IMR-90 (cell line): ENCODE data around the gene NIPSNAP2. TPM values are rescaled to one million over a fixed set of nuclear protein-coding genes. Genes with fewer than 3 reads are reported as not detected.

Experiments used
- CEBPB ChIP-seq: IDR thresholded peaks from 2 replicates; pipeline ENCODE4 v1.6.1; 2012; ENCODE audit warnings: low read depth, low read length, improper control_type of control experiment
- MXI1 ChIP-seq: IDR thresholded peaks from 2 replicates; pipeline ENCODE4 v1.6.1; 2012; ENCODE audit warnings: low read depth, mild to moderate bottlenecking, low read length, moderate library complexity, borderline replicate concordance
- POLR2A ChIP-seq: IDR thresholded peaks from 2 replicates; pipeline ENCODE4 v1.6.1; 2012; ENCODE audit warnings: mild to moderate bottlenecking, low read depth, low read length
- RAD21 ChIP-seq: IDR thresholded peaks from 2 replicates; pipeline ENCODE4 v1.6.1; 2012; ENCODE audit warnings: low read length, improper control_type of control experiment
- USF2 ChIP-seq: fragments of 150-350 bp; IDR thresholded peaks from 2 replicates; pipeline ENCODE4 v1.6.1; 2017; ENCODE audit warnings: mild to moderate bottlenecking, antibody characterized with exemption, low read length, low read depth
- polyA plus RNA-seq, 3 experiments: library from polyadenylated mRNA; depleted of rRNA; stranded (reverse); fragments of >200 nt; gene quantifications; 2 replicates each; pipeline ENCODE4 v1.2.3, GENCODE V29; 2012; ENCODE audit warnings: low replicate concordance in 1 of 3
- total RNA-seq: library from RNA; depleted of rRNA; stranded (reverse); fragments of >200 nt; gene quantifications from 2 replicates; pipeline ENCODE4 v1.2.3, GENCODE V29; 2012

NIPSNAP2 gene
- total and polyA plus RNA-seq, 2 of the 4 experiments (the other 2 are of a cell fraction), result 33.7 to 42.8 TPM

GRCh38 chr7:55962014-55962413 is 2.4 kb upstream of the NIPSNAP2 start (continued):
- TF ChIP-seq USF2 (no peak), RAD21 (no peak), MXI1 (no peak), POLR2A (no peak), CEBPB (no peak)
